22Rv1 (cell line): ENCODE results near the gene HNRNPA3.
A peak's percentile ranks its signal among the peaks of the same experiment; 100 is the strongest.

ENCODE experiments used
- ZFX ChIP-seq: fragments of 450-650 bp; IDR thresholded peaks from 2 replicates; pipeline ENCODE4 v1.6.1; 2017; ENCODE audit warnings: antibody characterized with exemption, borderline replicate concordance
- TF ChIP-seq, protein P1 (sequence below): fragments of 450-650 bp; IDR thresholded peaks from 2 replicates; pipeline ENCODE4 v1.5.1; 2017; ENCODE audit warnings: mild to moderate bottlenecking

DNA sequence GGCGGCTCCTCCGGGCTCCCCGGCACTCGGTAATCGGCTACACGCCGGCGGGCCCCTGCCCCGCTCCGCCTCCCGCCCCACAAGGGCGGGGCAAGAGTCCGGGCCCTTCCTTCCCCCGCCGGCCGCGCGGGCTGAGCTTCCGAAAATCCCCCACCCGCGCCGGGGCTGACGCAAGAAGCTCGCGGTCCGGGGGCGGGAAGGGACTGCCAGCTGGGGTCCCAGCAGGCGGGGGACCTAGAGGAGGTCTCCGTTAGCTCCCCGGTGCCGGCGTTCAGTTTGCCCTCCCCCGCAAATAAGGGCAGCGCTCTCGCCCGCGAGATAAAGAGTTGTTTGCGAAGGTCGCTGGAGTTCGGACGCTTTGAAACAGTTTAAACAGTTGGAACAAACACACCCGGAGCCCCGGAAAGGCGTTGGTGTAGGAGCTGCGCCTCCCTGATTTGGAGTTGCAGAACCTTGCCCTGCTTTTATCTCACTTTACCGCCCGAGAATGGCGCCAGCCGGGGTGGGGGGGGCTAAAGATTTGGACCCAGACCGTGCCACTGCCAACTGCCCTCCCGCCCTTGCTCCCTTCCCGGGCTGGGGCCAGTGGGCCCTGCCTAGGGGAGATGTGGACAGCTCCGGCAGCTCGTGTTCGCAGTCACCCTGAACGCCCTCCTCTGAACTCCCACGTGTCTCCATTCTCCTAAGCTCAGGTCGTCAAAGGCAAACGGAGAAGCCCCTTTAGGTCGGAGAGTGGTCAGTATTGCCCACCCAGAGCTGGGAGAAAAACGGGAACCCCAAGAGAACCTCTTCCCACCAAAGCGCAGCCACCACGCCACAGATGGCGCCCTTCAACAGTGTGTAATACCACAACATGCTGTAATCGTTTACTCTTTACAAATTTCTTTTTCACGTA, 52.3 kb downstream of the HNRNPA3 start, which contains the start of gene NFE2L2:
- TF ChIP-seq, protein P1, sequence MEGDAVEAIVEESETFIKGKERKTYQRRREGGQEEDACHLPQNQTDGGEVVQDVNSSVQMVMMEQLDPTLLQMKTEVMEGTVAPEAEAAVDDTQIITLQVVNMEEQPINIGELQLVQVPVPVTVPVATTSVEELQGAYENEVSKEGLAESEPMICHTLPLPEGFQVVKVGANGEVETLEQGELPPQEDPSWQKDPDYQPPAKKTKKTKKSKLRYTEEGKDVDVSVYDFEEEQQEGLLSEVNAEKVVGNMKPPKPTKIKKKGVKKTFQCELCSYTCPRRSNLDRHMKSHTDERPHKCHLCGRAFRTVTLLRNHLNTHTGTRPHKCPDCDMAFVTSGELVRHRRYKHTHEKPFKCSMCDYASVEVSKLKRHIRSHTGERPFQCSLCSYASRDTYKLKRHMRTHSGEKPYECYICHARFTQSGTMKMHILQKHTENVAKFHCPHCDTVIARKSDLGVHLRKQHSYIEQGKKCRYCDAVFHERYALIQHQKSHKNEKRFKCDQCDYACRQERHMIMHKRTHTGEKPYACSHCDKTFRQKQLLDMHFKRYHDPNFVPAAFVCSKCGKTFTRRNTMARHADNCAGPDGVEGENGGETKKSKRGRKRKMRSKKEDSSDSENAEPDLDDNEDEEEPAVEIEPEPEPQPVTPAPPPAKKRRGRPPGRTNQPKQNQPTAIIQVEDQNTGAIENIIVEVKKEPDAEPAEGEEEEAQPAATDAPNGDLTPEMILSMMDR = peak; percentile 25
- TF ChIP-seq ZFX = no peak
